COLO668 (cell line): Measurements from ENCODE around the gene HERC2.
"Not testable (repeated sequence)": the region's sequence is repeated elsewhere in the genome, so short reads cannot be mapped to it uniquely, and the experiment has no call there.

Source experiments
- DNase-seq: peaks from one replicate; lab custom pipeline; 2025; ENCODE audit not compliant: unreplicated experiment; lab: John Stamatoyannopoulos, UW

Gene HERC2

GRCh38 chr15:28185148-28185895, 136.7 kb downstream of the HERC2 start:
- DNase-seq = no peak

GRCh38 chr15:28184166-28184565, 137.8 kb downstream of the HERC2 start:
- no peak for DNase-seq

- DNase-seq = no peak
Observed at GRCh38 chr15:28182731-28183130, 139.2 kb downstream of the HERC2 start.

- no peak for DNase-seq
Observed at GRCh38 chr15:28182216-28182615, 139.8 kb downstream of the HERC2 start.

GRCh38 chr15:28181366-28181765, 140.6 kb downstream of the HERC2 start:
- no peak for DNase-seq

- no peak for DNase-seq
Observed at GRCh38 chr15:28179270-28179669, 142.7 kb downstream of the HERC2 start.

- DNase-seq = no peak
Observed at GRCh38 chr15:28178727-28179126, 143.3 kb downstream of the HERC2 start.

GRCh38 chr15:28178290-28178689, 143.7 kb downstream of the HERC2 start:
- DNase-seq = no peak

- DNase-seq = no peak
Observed at GRCh38 chr15:28169366-28169765, 152.6 kb downstream of the HERC2 start.

GRCh38 chr15:28168405-28169121, 153.4 kb downstream of the HERC2 start:
- not testable (repeated sequence) for DNase-seq

- no peak for DNase-seq
Observed at GRCh38 chr15:28167042-28167441, 154.9 kb downstream of the HERC2 start.

GRCh38 chr15:28165791-28166190, 156.2 kb downstream of the HERC2 start:
- DNase-seq = no peak

GRCh38 chr15:28164876-28165275, 157.1 kb downstream of the HERC2 start:
- no peak for DNase-seq

- no peak for DNase-seq
Observed at GRCh38 chr15:28154283-28154682, 167.7 kb downstream of the HERC2 start.

GRCh38 chr15:28153492-28154119, 168.4 kb downstream of the HERC2 start:
- no peak for DNase-seq

- DNase-seq = not testable (repeated sequence)
Observed at GRCh38 chr15:28152538-28152923, 169.4 kb downstream of the HERC2 start.

- not testable (repeated sequence) for DNase-seq
Observed at GRCh38 chr15:28151864-28152537, 170.0 kb downstream of the HERC2 start.

- no peak for DNase-seq
Observed at GRCh38 chr15:28147801-28148200, 174.2 kb downstream of the HERC2 start.

- DNase-seq = not testable (repeated sequence)
Observed at GRCh38 chr15:28145419-28145818, 176.6 kb downstream of the HERC2 start.

- no peak for DNase-seq
Observed at GRCh38 chr15:28140062-28140461, 181.9 kb downstream of the HERC2 start.

GRCh38 chr15:28137408-28138039, 184.5 kb downstream of the HERC2 start:
- DNase-seq = not testable (repeated sequence)
